ENCODE results near the gene PPM1A. TPM values are rescaled to one million over a fixed set of nuclear protein-coding genes. Genes with fewer than 3 reads are reported as not detected.

PPM1A gene
- total RNA-seq, 1 experiment from 2014 or later: 41.7 TPM

GRCh38 chr14:60253649-60254048, 4.6 kb downstream of the PPM1A start:
- Histone ChIP-seq H4K91ac (ENCODE audit: insufficient read length, low read depth, low read length) (no peak overlapping the region), H3K56ac (ENCODE audit: insufficient read length, low read depth, low read length) (no peak overlapping the region), H4K5ac (ENCODE audit: insufficient read length, low read depth, low read length) (no peak overlapping the region), H4K20me1 (ENCODE audit: control insufficient read depth, insufficient read depth, insufficient read length) (no peaks in the 10 kb centered on the region), H3K14ac (ENCODE audit: insufficient read depth, low read length) (no peak overlapping the region), H3K4me1 (ENCODE audit: insufficient read depth, low read length) (peaks cover 2% of the 10 kb centered on the region), H3K79me2 (ENCODE audit: insufficient read depth, low read length) (peaks cover 34% of the 10 kb centered on the region; the same call in 1 of the 2 replicates), H3K4ac (ENCODE audit: low read depth, low read length) (no peak overlapping the region), H2AK5ac (ENCODE audit: insufficient read length, low read length) (no peak overlapping the region), H3K23me2 (ENCODE audit: insufficient read length, low read depth, low read length, poor library complexity, severe bottlenecking) (peaks cover 7% of the 10 kb centered on the region), H2AFZ (ENCODE audit: low read length) (no peak overlapping the region), H3K9ac (ENCODE audit: extremely low read depth, insufficient read length, low read length) (no peak overlapping the region), H2BK20ac (ENCODE audit: low read depth, low read length, poor library complexity, severe bottlenecking) (no peak overlapping the region), H3K79me1 (ENCODE audit: insufficient read depth, low read depth, low read length, poor library complexity, severe bottlenecking) (no peaks in the 10 kb centered on the region), H3K18ac (ENCODE audit: insufficient read length, low read depth, low read length) (no peak overlapping the region), H2BK12ac (ENCODE audit: insufficient read length, low read depth, low read length) (no peak overlapping the region), H2BK5ac (ENCODE audit: insufficient read length, low read length) (no peak overlapping the region), H4K8ac (replicated peaks; ENCODE audit: insufficient read length, low read depth, low read length) (no peak overlapping the region), H3K27me3 (ENCODE audit: insufficient read depth, low read length) (no peaks in the 10 kb centered on the region), H2BK15ac (ENCODE audit: low read depth, low read length) (no peak overlapping the region), H3K4me2 (ENCODE audit: insufficient read depth, insufficient read length, low read length) (no peak overlapping the region), H2BK120ac (ENCODE audit: low read depth, low read length, poor library complexity, severe bottlenecking) (no peak overlapping the region), H3T11ph (ENCODE audit: low read length) (no peak overlapping the region), H3K23ac (ENCODE audit: insufficient read length, low read depth, low read length) (no peak overlapping the region), H3K27ac (ENCODE audit: insufficient read length, low read depth, low read length) (no peak overlapping the region), H3K9me3 (ENCODE audit: control insufficient read depth, low read depth, low read length) (no peaks in the 10 kb centered on the region)
- H3K27me3 Mint-ChIP-seq (ENCODE audit: low read depth): no peaks in the 10 kb centered on the region
- no CpG with 5 or more reads among the region's 3 CpGs for WGBS (ENCODE audit: extremely low coverage, insufficient read length, low lambda C conversion rate)
- peaks cover 0 to 2% (median 0%) of the 10 kb centered on the region in 3 experiments; a peak in 2 of 7 replicates for H3K36me3 Mint-ChIP-seq (ENCODE audit: insufficient read depth in 1 of 3, low read depth in 3 of 3)
- TF ChIP-seq CTCF (conservative IDR thresholded peaks at IDR 0.05): no peak
- H3K4me1 Mint-ChIP-seq: peaks cover 39 to 42% of the 10 kb centered on the region in 2 experiments
- H3K27ac Mint-ChIP-seq: no peak overlapping the region
- no peaks in the 10 kb centered on the region for H3K9me3 Mint-ChIP-seq
- no peak for DNase-seq
- no peak overlapping the region for H3K4me3 Mint-ChIP-seq

Data from H9 (cell line).